CD4-positive, alpha-beta memory T cell (primary cell): ENCODE measurements around the gene SPATA2L. TPM values are rescaled to one million over a fixed set of nuclear protein-coding genes. Genes with fewer than 3 reads are reported as not detected.

Experiments used
- CTCF ChIA-PET: fragments of 350-600 bp; sonication (Branson Sonifier 250); formaldehyde crosslinking; loops from one replicate; lab custom pipeline; 2021; ENCODE audit warnings: inconsistent platforms; ENCODE audit not compliant: partially characterized antibody; lab: Charles Lee
- POLR2A ChIA-PET: fragments of 350-600 bp; sonication (Branson Sonifier 250); formaldehyde crosslinking; loops from one replicate; lab custom pipeline; 2021; ENCODE audit not compliant: partially characterized antibody; lab: Charles Lee
- DNase-seq, 5 donors: peaks; one replicate each; pipeline versions ENCODE4 v3.0.0 to v3.0.0-alpha.2; 2020 to 2022; ENCODE audit warnings: mixed read lengths in 1 of 5
- H3K27ac ChIP-seq: one replicate; pipeline ENCODE4 v1.7.0; 2013; ENCODE audit warnings: low read depth, low read length
- H3K27me3 ChIP-seq: 2 replicates; pipeline ENCODE4 v1.7.0; 2013; ENCODE audit warnings: mild to moderate bottlenecking, low read length, moderate library complexity; ENCODE audit not compliant: insufficient read depth
- H3K36me3 ChIP-seq: 2 replicates; pipeline ENCODE4 v1.7.0; 2013; ENCODE audit warnings: mild to moderate bottlenecking, low read length, moderate library complexity; ENCODE audit not compliant: insufficient read depth
- H3K4me1 ChIP-seq: 2 replicates; pipeline ENCODE4 v1.7.0; 2013; ENCODE audit warnings: mild to moderate bottlenecking, low read length, moderate library complexity; ENCODE audit not compliant: insufficient read depth
- H3K4me3 ChIP-seq, 2 donors: one replicate each; pipeline ENCODE4 v1.7.0; 2013; ENCODE audit warnings: low read length in 2 of 2, mild to moderate bottlenecking in 1 of 2
- H3K9me3 ChIP-seq, 2 donors: one replicate each; pipeline ENCODE4 v1.7.0; 2013; ENCODE audit warnings: low read length in 2 of 2, control low read depth in 1 of 2; ENCODE audit not compliant: control insufficient read depth in 1 of 2
- H3K27ac Mint-ChIP-seq, 7 donors: one replicate each; pipeline ENCODE4 v1.8.0; 2020 to 2021; ENCODE audit warnings: mixed read lengths in 7 of 7, mild to moderate bottlenecking in 6 of 7, inconsistent platforms in 3 of 7, moderate library complexity in 3 of 7
- H3K27me3 Mint-ChIP-seq, 2 donors: one replicate each; pipeline ENCODE4 v1.8.0; 2020 to 2021; ENCODE audit warnings: mixed read lengths in 2 of 2
- H3K36me3 Mint-ChIP-seq, 2 donors: one replicate each; pipeline ENCODE4 v1.8.0; 2020 to 2021; ENCODE audit warnings: mixed read lengths in 2 of 2, inconsistent platforms in 1 of 2, mild to moderate bottlenecking in 1 of 2
- H3K4me1 Mint-ChIP-seq, 4 donors: one replicate each; pipeline ENCODE4 v1.8.0; 2020 to 2021; ENCODE audit warnings: mixed read lengths in 4 of 4, mild to moderate bottlenecking in 1 of 4
- H3K4me3 Mint-ChIP-seq, 8 donors: one replicate each; pipeline ENCODE4 v1.8.0; 2020 to 2021; ENCODE audit warnings: mixed read lengths in 8 of 8, mild to moderate bottlenecking in 7 of 8, moderate library complexity in 6 of 8, inconsistent platforms in 3 of 8
- H3K9me3 Mint-ChIP-seq, 8 donors: one replicate each; pipeline ENCODE4 v1.8.0; 2020 to 2021; ENCODE audit warnings: mixed read lengths in 8 of 8, mild to moderate bottlenecking in 5 of 8, inconsistent platforms in 3 of 8, moderate library complexity in 1 of 8
- intact Hi-C: fragments of 100-400 bp; cut with micrococcal nuclease; formaldehyde crosslinking; loops from one replicate; pipeline ENCODE4 v1.15.1; 2023
- polyA plus RNA-seq, 2 donors: library from polyadenylated mRNA; unstranded; fragments of 300-500 nt; fragmentation: Illumina TruSeq; gene quantifications; one replicate each; pipeline ENCODE4 v1.2.3, GENCODE V29; 2021
- total RNA-seq, 2 experiments: library from RNA; stranded (reverse); gene quantifications; one replicate each; pipeline ENCODE4 v1.2.3, GENCODE V29; 2021

SPATA2L gene
- total and polyA plus RNA-seq, 4 experiments from 2014 or later: 5.4 to 13.1 (median 12.8) TPM

- Histone ChIP-seq H3K4me3 (no peak overlapping the region), H3K27ac (no peak overlapping the region), H3K36me3 (no peaks in the 10 kb centered on the region), H3K9me3 (no peaks in the 10 kb centered on the region), H3K27me3 (no peaks in the 10 kb centered on the region), H3K4me1 (peaks cover 15% of the 10 kb centered on the region)
- POLR2A ChIA-PET: interaction anchor here (0.9 to 6.8 kb wide), 7 partner anchors 8 to 152 kb away, joined by 3 to 42 read pairs (median 3); partner anchors contain the start of gene VPS9D1
- Mint-ChIP-seq H3K36me3 (peaks cover 0 to 2% of the 10 kb centered on the region in 2 donors), H3K9me3 (peaks cover 0 to 2% (median 0%) of the 10 kb centered on the region in 8 donors), H3K4me3 (no peak overlapping the region), H3K27me3 (no peaks in the 10 kb centered on the region), H3K27ac (no peak overlapping the region), H3K4me1 (peaks cover 3 to 7% (median 7%) of the 10 kb centered on the region in 4 donors)
- DNase-seq: no peak
- CTCF ChIA-PET: interaction anchor here (0.6 to 15.1 kb wide), 5 partner anchors 8 to 208 kb away, joined by 3 to 293 read pairs (median 6); no protein-coding TSS in a partner anchor
- intact Hi-C loops: no loop called here
These were observed 7.0 kb upstream of the SPATA2L start for GRCh38 chr16:89708481-89708931.

GRCh38 chr16:89707695-89708094 lies 6.2 kb upstream of the SPATA2L start:
- Histone ChIP-seq H3K4me1 (peaks cover 16% of the 10 kb centered on the region), H3K36me3 (no peaks in the 10 kb centered on the region), H3K9me3 (no peaks in the 10 kb centered on the region), H3K4me3 (no peak overlapping the region), H3K27me3 (no peaks in the 10 kb centered on the region), H3K27ac (no peak overlapping the region)
- Mint-ChIP-seq H3K27me3 (no peaks in the 10 kb centered on the region), H3K4me3 (no peak overlapping the region), H3K9me3 (peaks cover 0 to 2% (median 0%) of the 10 kb centered on the region in 8 donors), H3K36me3 (peaks cover 0 to 2% of the 10 kb centered on the region in 2 donors), H3K27ac (no peak overlapping the region), H3K4me1 (peaks cover 3 to 14% (median 8%) of the 10 kb centered on the region in 4 donors)
- intact Hi-C loops: no loop called here
- no peak for DNase-seq
- ChIA-PET CTCF (interaction anchor here (0.7 to 15.1 kb wide), 12 partner anchors 7 to 202 kb away, joined by 3 to 293 read pairs (median 5); partner anchors contain the start of gene VPS9D1), POLR2A (interaction anchor here (1.3 to 3.6 kb wide), 4 partner anchors 13 to 153 kb away, joined by 3 to 39 read pairs (median 9); partner anchors contain the start of genes VPS9D1 and ZNF276)

GRCh38 chr16:89706518-89707260 lies 5.2 kb upstream of the SPATA2L start:
- H3K4me1 ChIP-seq: peaks cover 13% of the 10 kb centered on the region
- intact Hi-C loops: loop anchor here (1.0 kb wide), 4 partner anchors 17 to 155 kb away; no protein-coding TSS in a partner anchor
- H3K27ac Mint-ChIP-seq: no peak overlapping the region
- H3K27me3 ChIP-seq: no peaks in the 10 kb centered on the region
- ChIA-PET CTCF (interaction anchor here (0.6 to 15.1 kb wide), 41 partner anchors 8 to 264 kb away, joined by 3 to 293 read pairs (median 4); partner anchors contain the start of genes CDK10, DEF8, FANCA and TCF25), POLR2A (interaction anchor here (0.8 to 3.6 kb wide), 21 partner anchors 8 to 204 kb away, joined by 3 to 39 read pairs (median 6); partner anchors contain the start of genes CDK10, TCF25, VPS9D1 and ZNF276)
- H3K9me3 ChIP-seq: no peaks in the 10 kb centered on the region
- no peak overlapping the region for H3K27ac ChIP-seq
- peaks cover 0 to 2% of the 10 kb centered on the region in 2 donors for H3K36me3 Mint-ChIP-seq
- H3K4me3 ChIP-seq: no peak overlapping the region
- no peak for DNase-seq
- H3K9me3 Mint-ChIP-seq: peaks cover 0 to 2% (median 0%) of the 10 kb centered on the region in 8 donors
- H3K27me3 Mint-ChIP-seq: no peaks in the 10 kb centered on the region
- peak overlapping the region in 1 of 8 donors; percentile 43 for H3K4me3 Mint-ChIP-seq
- peaks cover 3 to 21% (median 12%) of the 10 kb centered on the region in 4 donors for H3K4me1 Mint-ChIP-seq
- H3K36me3 ChIP-seq: no peaks in the 10 kb centered on the region

- Mint-ChIP-seq H3K4me3 (peak overlapping the region in 2 of 8 donors; percentile 25 to 27), H3K9me3 (no peaks in the 10 kb centered on the region), H3K4me1 (peaks cover 5 to 27% (median 14%) of the 10 kb centered on the region in 4 donors), H3K27me3 (no peaks in the 10 kb centered on the region), H3K27ac (peak overlapping the region in 1 of 7 donors; percentile 72), H3K36me3 (peaks cover 0 to 5% of the 10 kb centered on the region in 2 donors)
- Histone ChIP-seq H3K4me1 (peaks cover 23% of the 10 kb centered on the region), H3K27me3 (no peaks in the 10 kb centered on the region), H3K9me3 (no peaks in the 10 kb centered on the region), H3K36me3 (no peaks in the 10 kb centered on the region), H3K4me3 (no peak overlapping the region), H3K27ac (no peak overlapping the region)
- ChIA-PET CTCF (interaction anchor here (0.9 to 15.1 kb wide), 15 partner anchors 19 to 203 kb away, joined by 3 to 293 read pairs (median 9); no protein-coding TSS in a partner anchor), POLR2A (interaction anchor here (1.0 to 3.5 kb wide), 7 partner anchors 18 to 159 kb away, joined by 3 to 39 read pairs (median 5); partner anchors contain the start of gene ZNF276)
- intact Hi-C loops: no loop called here
- no peak for DNase-seq
These were observed 3.5 kb upstream of the SPATA2L start for GRCh38 chr16:89705006-89705405.

- no peak overlapping the region for H3K4me3 Mint-ChIP-seq
- Histone ChIP-seq H3K4me1 (peaks cover 27% of the 10 kb centered on the region), H3K27ac (no peak overlapping the region), H3K36me3 (no peaks in the 10 kb centered on the region), H3K9me3 (no peaks in the 10 kb centered on the region), H3K27me3 (no peaks in the 10 kb centered on the region), H3K4me3 (no peak overlapping the region)
- no peaks in the 10 kb centered on the region for H3K9me3 Mint-ChIP-seq
- no peaks in the 10 kb centered on the region for H3K27me3 Mint-ChIP-seq
- no peak for DNase-seq
- ChIA-PET POLR2A (interaction anchor here (1.5 to 6.0 kb wide), 4 partner anchors 19 to 156 kb away, joined by 6 to 59 read pairs (median 30); partner anchors contain the start of gene ZNF276), CTCF (interaction anchor here (1.9 to 15.1 kb wide), 4 partner anchors 35 to 206 kb away, joined by 6 to 293 read pairs (median 90); no protein-coding TSS in a partner anchor)
- peaks cover 0 to 6% of the 10 kb centered on the region in 2 donors for H3K36me3 Mint-ChIP-seq
- H3K27ac Mint-ChIP-seq: no peak overlapping the region
- H3K4me1 Mint-ChIP-seq: peaks cover 6 to 32% (median 18%) of the 10 kb centered on the region in 4 donors
- intact Hi-C loops: no loop called here
These were observed 2.8 kb upstream of the SPATA2L start for GRCh38 chr16:89704281-89704680.

GRCh38 chr16:89700649-89701424 lies 668 bp downstream of the SPATA2L start:
- Mint-ChIP-seq H3K27me3 (no peaks in the 10 kb centered on the region), H3K36me3 (peaks cover 0 to 7% of the 10 kb centered on the region in 2 donors), H3K27ac (peak overlapping the region; percentile 84 to 95 (median 92)), H3K4me3 (peak overlapping the region; percentile 60 to 87 (median 82)), H3K9me3 (no peaks in the 10 kb centered on the region), H3K4me1 (peaks cover 8 to 37% (median 17%) of the 10 kb centered on the region in 4 donors)
- intact Hi-C loops: loop anchor here (1.0 kb wide), 7 partner anchors 15 to 247 kb away; partner anchors contain the start of genes CDK10, CHMP1A, DEF8 and SPATA33
- ChIA-PET CTCF (interaction anchor here (0.6 to 15.1 kb wide), 43 partner anchors 8 to 483 kb away, joined by 3 to 293 read pairs (median 4); partner anchors contain the start of genes CDK10, CHMP1A, MC1R and SPATA33), POLR2A (interaction anchor here (0.6 to 6.0 kb wide), 25 partner anchors 8 to 376 kb away, joined by 3 to 59 read pairs (median 5); partner anchors contain the start of genes CDK10, CHMP1A, FANCA and SPATA33)
- H3K27ac ChIP-seq: peak overlapping the region; percentile 80
- H3K4me1 ChIP-seq: peaks cover 33% of the 10 kb centered on the region
- no peaks in the 10 kb centered on the region for H3K9me3 ChIP-seq
- H3K36me3 ChIP-seq: no peaks in the 10 kb centered on the region
- H3K4me3 ChIP-seq: peak overlapping the region; percentile 34 to 64
- DNase-seq: peak; percentile 62 to 75 (median 65)
- H3K27me3 ChIP-seq: no peaks in the 10 kb centered on the region
